HTERT RPE-1 (cell line): Measurements from ENCODE around the gene RGS9BP.
"Not testable (repeated sequence)": the region's sequence is repeated elsewhere in the genome, so short reads cannot be mapped to it uniquely, and the experiment has no call there.

Experiments used
- in situ Hi-C: fragments of 300-500 bp; cut with MboI; formaldehyde crosslinking; loops from 4 replicates; pipeline ENCODE4 v1.14.3; 2020; ENCODE audit warnings: low sequenced_read_pairs

The RGS9BP gene

GRCh38 chr19:32675720-32676185, at the start of gene RGS9BP:
TSS of gene RGS9BP (plus strand) at chr19:32675848. CDS start at chr19:32676264, 416 bp downstream.
- in situ Hi-C loops = no loop called here

GRCh38 chr19:32626969-32627368, 48.7 kb upstream of the RGS9BP start:
- in situ Hi-C loops = no loop called here

GRCh38 chr19:32627714-32628270, 47.9 kb upstream of the RGS9BP start:
- in situ Hi-C loops = no loop called here

- in situ Hi-C loops = no loop called here
Measured at GRCh38 chr19:32630338-32630737, 45.3 kb upstream of the RGS9BP start.

GRCh38 chr19:32631381-32631780, 44.3 kb upstream of the RGS9BP start:
- in situ Hi-C loops = no loop called here

GRCh38 chr19:32637480-32637879, 38.2 kb upstream of the RGS9BP start:
- in situ Hi-C loops = no loop called here

GRCh38 chr19:32638625-32639024, 37.0 kb upstream of the RGS9BP start:
- in situ Hi-C loops = no loop called here

- in situ Hi-C loops = no loop called here
Measured at GRCh38 chr19:32642771-32643170, 32.9 kb upstream of the RGS9BP start.

GRCh38 chr19:32646556-32646955, 29.1 kb upstream of the RGS9BP start:
- in situ Hi-C loops = no loop called here

- in situ Hi-C loops = no loop called here
Measured at GRCh38 chr19:32647361-32647760, 28.3 kb upstream of the RGS9BP start.

- in situ Hi-C loops = no loop called here
Measured at GRCh38 chr19:32649751-32650150, 25.9 kb upstream of the RGS9BP start.

GRCh38 chr19:32650671-32651070, 25.0 kb upstream of the RGS9BP start:
- in situ Hi-C loops = no loop called here

- in situ Hi-C loops = no loop called here
Measured at GRCh38 chr19:32651729-32652140, 23.9 kb upstream of the RGS9BP start.

GRCh38 chr19:32652331-32652730, 23.3 kb upstream of the RGS9BP start:
- in situ Hi-C loops = not testable (repeated sequence)

GRCh38 chr19:32652894-32653598, 22.6 kb upstream of the RGS9BP start:
- in situ Hi-C loops = no loop called here

- in situ Hi-C loops = no loop called here
Measured at GRCh38 chr19:32653599-32653915, 22.1 kb upstream of the RGS9BP start.

- in situ Hi-C loops = not testable (repeated sequence)
Measured at GRCh38 chr19:32656379-32656778, 19.3 kb upstream of the RGS9BP start.

GRCh38 chr19:32658075-32658474, 17.6 kb upstream of the RGS9BP start:
- in situ Hi-C loops = no loop called here

GRCh38 chr19:32658527-32658926, 17.1 kb upstream of the RGS9BP start:
- in situ Hi-C loops = no loop called here

GRCh38 chr19:32661318-32661717, 14.3 kb upstream of the RGS9BP start:
- in situ Hi-C loops = no loop called here

GRCh38 chr19:32662186-32662585, 13.5 kb upstream of the RGS9BP start:
- in situ Hi-C loops = no loop called here

- in situ Hi-C loops = no loop called here
Measured at GRCh38 chr19:32666084-32666483, 9.6 kb upstream of the RGS9BP start.

- in situ Hi-C loops = no loop called here
Measured at GRCh38 chr19:32669310-32669709, 6.3 kb upstream of the RGS9BP start.
